ENCODE measurements around the gene GINS2.

Gene GINS2

GRCh38 chr16:85715169-85716021, 26.6 kb upstream of the GINS2 start:
- no peak overlapping the region for H3K27ac ChIP-seq (ENCODE audit: low read length)
- peak overlapping the region; percentile 63; the same call in 1 of the 2 replicates for H3K9ac ChIP-seq (ENCODE audit: low read depth, low read length)
- H3K4me3 ChIP-seq (ENCODE audit: low read length): peak overlapping the region; percentile 55; the same call in 1 of the 2 replicates
- H3K9me3 ChIP-seq (ENCODE audit: insufficient read depth, low read depth, low read length): peaks cover 8% of the 10 kb centered on the region
- peaks cover 22% of the 10 kb centered on the region for H3K27me3 ChIP-seq (ENCODE audit: insufficient read depth, low read length)
- H3K36me3 ChIP-seq (ENCODE audit: insufficient read depth, low read depth, low read length): no peaks in the 10 kb centered on the region
- H3K4me1 ChIP-seq (ENCODE audit: insufficient read depth, low read length): peaks cover 10% of the 10 kb centered on the region; the same call in 1 of the 2 replicates

DNA sequence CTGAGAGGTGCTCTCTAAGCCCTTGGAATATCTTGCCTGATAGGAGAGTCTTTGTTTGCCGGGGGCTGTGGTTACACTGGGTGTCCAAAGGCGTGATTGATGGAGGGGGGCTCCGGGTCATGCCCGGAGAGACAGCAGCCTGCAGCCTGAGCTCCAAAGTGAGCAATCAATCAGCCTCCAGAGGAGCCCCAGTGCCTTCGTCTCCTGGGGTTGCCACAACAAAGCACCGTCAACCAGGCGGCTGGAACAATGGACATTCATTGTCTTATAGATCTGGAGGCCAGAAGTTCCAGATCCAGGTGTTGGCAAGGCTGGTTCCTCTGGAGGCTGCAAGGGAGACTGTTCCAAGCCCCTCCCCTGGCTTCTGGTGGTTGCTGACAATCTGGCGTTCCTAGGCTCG, 24.0 kb upstream of the GINS2 start:
- no peaks in the 10 kb centered on the region for H3K36me3 ChIP-seq (ENCODE audit: insufficient read depth, low read depth, low read length)

GRCh38 chr16:85711982-85712587, 23.3 kb upstream of the GINS2 start:
- Histone ChIP-seq H3K4me1 (ENCODE audit: insufficient read depth, low read length) (peaks cover 10% of the 10 kb centered on the region; the same call in 1 of the 2 replicates), H3K9ac (ENCODE audit: low read depth, low read length) (no peak overlapping the region), H3K27ac (ENCODE audit: low read length) (no peak overlapping the region), H3K4me3 (ENCODE audit: low read length) (no peak overlapping the region), H3K27me3 (ENCODE audit: insufficient read depth, low read length) (peaks cover 21% of the 10 kb centered on the region), H3K9me3 (ENCODE audit: insufficient read depth, low read depth, low read length) (peaks cover 8% of the 10 kb centered on the region), H3K36me3 (ENCODE audit: insufficient read depth, low read depth, low read length) (no peaks in the 10 kb centered on the region)

More for the DNA sequence above, 24.0 kb upstream of the GINS2 start:
- H3K27ac ChIP-seq (ENCODE audit: low read length): no peak overlapping the region
- peaks cover 10% of the 10 kb centered on the region; the same call in 1 of the 2 replicates for H3K4me1 ChIP-seq (ENCODE audit: insufficient read depth, low read length)
- H3K4me3 ChIP-seq (ENCODE audit: low read length): no peak overlapping the region
- peaks cover 22% of the 10 kb centered on the region for H3K27me3 ChIP-seq (ENCODE audit: insufficient read depth, low read length)
- peaks cover 8% of the 10 kb centered on the region for H3K9me3 ChIP-seq (ENCODE audit: insufficient read depth, low read depth, low read length)
- no peak overlapping the region for H3K9ac ChIP-seq (ENCODE audit: low read depth, low read length)

DNA sequence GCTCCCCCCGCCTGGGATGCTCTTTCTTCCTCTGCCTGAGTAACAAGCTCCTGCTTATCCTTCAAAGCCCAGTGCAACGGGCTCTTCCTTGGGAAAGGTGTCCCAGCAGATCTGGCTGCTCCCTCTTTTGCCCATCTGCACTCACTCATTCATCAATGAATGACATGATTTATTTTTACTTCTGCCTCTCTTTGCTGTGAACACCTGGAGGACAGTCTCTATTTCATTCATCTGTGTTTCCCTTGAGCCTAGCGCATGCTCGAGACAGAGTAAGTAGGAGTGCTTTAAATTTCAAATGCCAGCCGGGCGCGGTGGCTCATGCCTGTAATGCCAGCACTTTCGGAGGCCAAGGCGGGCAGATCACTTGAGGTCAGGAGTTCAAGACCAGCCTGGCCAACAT, 22.0 kb upstream of the GINS2 start:
- peaks cover 8% of the 10 kb centered on the region for H3K9me3 ChIP-seq (ENCODE audit: insufficient read depth, low read depth, low read length)
- no peaks in the 10 kb centered on the region for H3K36me3 ChIP-seq (ENCODE audit: insufficient read depth, low read depth, low read length)
- H3K4me3 ChIP-seq (ENCODE audit: low read length): no peak overlapping the region
- H3K27ac ChIP-seq (ENCODE audit: low read length): no peak overlapping the region
- H3K27me3 ChIP-seq (ENCODE audit: insufficient read depth, low read length): peaks cover 8% of the 10 kb centered on the region
- no peak overlapping the region for H3K9ac ChIP-seq (ENCODE audit: low read depth, low read length)
- H3K4me1 ChIP-seq (ENCODE audit: insufficient read depth, low read length): peaks cover 6% of the 10 kb centered on the region; the same call in 1 of the 2 replicates

DNA sequence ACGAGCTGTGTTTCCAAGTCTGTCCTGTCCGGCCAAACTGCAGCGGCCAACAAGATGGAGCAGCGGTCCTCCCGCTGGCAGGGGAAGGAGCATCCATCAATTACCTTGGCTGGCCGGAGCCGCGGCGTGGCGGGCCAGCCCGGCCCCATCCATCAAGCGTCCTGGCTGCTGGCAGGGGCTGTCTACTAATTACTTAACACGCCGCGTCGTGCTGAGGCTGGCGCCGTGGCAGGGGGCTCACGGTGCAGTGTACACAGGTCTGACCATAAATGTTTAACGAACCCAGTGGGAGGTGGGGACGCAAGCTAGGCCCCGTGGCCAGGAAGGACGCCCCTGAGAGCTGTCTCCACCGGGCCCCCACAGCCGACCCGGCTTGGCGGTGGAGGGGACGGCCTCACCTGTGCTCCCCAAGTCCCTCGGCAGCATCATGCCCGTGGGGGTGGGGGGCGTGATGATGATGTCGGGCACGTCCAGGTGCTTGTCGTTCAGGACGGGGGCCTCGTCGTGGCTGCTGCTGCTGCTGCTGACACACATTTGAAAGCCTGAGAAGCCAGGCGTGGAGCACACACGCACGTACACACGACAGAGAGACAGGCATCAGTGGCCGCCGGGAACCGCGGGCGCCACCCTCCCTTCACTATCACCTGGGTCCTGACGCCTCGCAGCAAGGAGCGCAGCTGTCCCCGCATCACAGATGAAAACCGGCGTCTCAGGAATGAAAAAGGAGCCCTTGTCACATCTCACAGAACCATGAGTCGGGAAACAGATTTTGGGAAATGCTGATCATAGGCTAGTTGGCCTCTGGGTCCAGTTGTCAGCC, 21.2 kb upstream of the GINS2 start:
- no peak overlapping the region for H3K27ac ChIP-seq (ENCODE audit: low read length)
- H3K9ac ChIP-seq (ENCODE audit: low read depth, low read length): no peak overlapping the region
- H3K36me3 ChIP-seq (ENCODE audit: insufficient read depth, low read depth, low read length): no peaks in the 10 kb centered on the region
- H3K4me3 ChIP-seq (ENCODE audit: low read length): no peak overlapping the region
- H3K9me3 ChIP-seq (ENCODE audit: insufficient read depth, low read depth, low read length): peaks cover 8% of the 10 kb centered on the region
- H3K4me1 ChIP-seq (ENCODE audit: insufficient read depth, low read length): no peaks in the 10 kb centered on the region
- peaks cover under 1% of the 10 kb centered on the region; the same call in 1 of the 2 replicates for H3K27me3 ChIP-seq (ENCODE audit: insufficient read depth, low read length)

DNA sequence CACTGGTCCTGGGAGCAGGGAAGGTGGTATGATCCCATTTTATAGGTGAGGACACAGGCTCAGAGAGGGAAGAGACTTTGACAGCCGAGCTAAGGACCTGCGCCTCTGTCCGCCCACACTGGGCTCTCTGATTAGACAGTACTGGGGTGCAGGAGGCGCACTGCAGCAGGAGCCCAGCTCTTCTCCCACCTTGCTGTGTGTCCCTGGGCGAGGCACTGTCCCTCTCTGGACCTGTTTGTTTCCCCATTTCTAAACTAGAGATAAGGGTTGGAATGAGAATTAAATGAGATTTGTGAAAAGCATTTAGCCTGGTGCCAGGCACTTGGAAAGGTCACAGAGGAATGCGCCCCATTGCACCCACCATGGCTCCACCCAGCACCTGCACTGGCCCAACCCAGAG, 19.6 kb upstream of the GINS2 start:
- Histone ChIP-seq H3K9me3 (ENCODE audit: insufficient read depth, low read depth, low read length) (peaks cover 8% of the 10 kb centered on the region), H3K4me3 (ENCODE audit: low read length) (no peak overlapping the region), H3K27me3 (ENCODE audit: insufficient read depth, low read length) (no peaks in the 10 kb centered on the region), H3K36me3 (ENCODE audit: insufficient read depth, low read depth, low read length) (no peaks in the 10 kb centered on the region), H3K9ac (ENCODE audit: low read depth, low read length) (no peak overlapping the region), H3K4me1 (ENCODE audit: insufficient read depth, low read length) (no peaks in the 10 kb centered on the region), H3K27ac (ENCODE audit: low read length) (no peak overlapping the region)

- no peak overlapping the region for H3K9ac ChIP-seq (ENCODE audit: low read depth, low read length)
- H3K4me1 ChIP-seq (ENCODE audit: insufficient read depth, low read length): no peaks in the 10 kb centered on the region
- H3K27ac ChIP-seq (ENCODE audit: low read length): no peak overlapping the region
- H3K36me3 ChIP-seq (ENCODE audit: insufficient read depth, low read depth, low read length): no peaks in the 10 kb centered on the region
- no peak overlapping the region for H3K4me3 ChIP-seq (ENCODE audit: low read length)
- H3K27me3 ChIP-seq (ENCODE audit: insufficient read depth, low read length): no peaks in the 10 kb centered on the region
- peaks cover 8% of the 10 kb centered on the region for H3K9me3 ChIP-seq (ENCODE audit: insufficient read depth, low read depth, low read length)
Observed at GRCh38 chr16:85707528-85708095, 18.9 kb upstream of the GINS2 start.

DNA sequence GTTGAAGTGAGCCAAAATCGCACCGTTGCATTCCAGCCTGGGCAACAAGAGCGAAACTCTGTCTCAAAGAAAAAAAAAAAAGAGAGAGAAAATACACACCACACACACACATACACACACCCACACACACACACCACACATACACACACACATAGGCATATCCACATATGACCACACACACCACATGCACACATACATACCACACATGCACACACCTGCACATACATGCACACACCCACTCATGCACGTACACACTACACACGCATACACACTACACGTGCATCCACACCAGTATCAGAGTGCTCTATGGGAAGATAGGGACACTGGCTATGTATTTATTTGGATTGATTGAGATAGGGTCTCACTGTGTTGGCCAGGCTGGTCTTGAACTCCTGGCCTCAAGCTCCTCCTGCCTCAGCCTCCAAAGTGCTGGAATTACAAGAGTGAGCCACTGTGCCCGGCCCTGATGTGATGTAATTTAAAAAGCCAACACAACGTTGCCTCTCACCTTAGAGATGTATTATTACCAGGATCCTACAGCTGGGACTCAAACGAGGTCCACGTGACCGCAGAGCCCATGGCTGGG, 17.8 kb upstream of the GINS2 start:
- no peaks in the 10 kb centered on the region for H3K4me1 ChIP-seq (ENCODE audit: insufficient read depth, low read length)
- no peak overlapping the region for H3K4me3 ChIP-seq (ENCODE audit: low read length)
- no peak overlapping the region for H3K9ac ChIP-seq (ENCODE audit: low read depth, low read length)
- H3K27ac ChIP-seq (ENCODE audit: low read length): no peak overlapping the region
- peaks cover under 1% of the 10 kb centered on the region; the same call in 1 of the 2 replicates for H3K9me3 ChIP-seq (ENCODE audit: insufficient read depth, low read depth, low read length)
- H3K36me3 ChIP-seq (ENCODE audit: insufficient read depth, low read depth, low read length): no peaks in the 10 kb centered on the region
- H3K27me3 ChIP-seq (ENCODE audit: insufficient read depth, low read length): no peaks in the 10 kb centered on the region

DNA sequence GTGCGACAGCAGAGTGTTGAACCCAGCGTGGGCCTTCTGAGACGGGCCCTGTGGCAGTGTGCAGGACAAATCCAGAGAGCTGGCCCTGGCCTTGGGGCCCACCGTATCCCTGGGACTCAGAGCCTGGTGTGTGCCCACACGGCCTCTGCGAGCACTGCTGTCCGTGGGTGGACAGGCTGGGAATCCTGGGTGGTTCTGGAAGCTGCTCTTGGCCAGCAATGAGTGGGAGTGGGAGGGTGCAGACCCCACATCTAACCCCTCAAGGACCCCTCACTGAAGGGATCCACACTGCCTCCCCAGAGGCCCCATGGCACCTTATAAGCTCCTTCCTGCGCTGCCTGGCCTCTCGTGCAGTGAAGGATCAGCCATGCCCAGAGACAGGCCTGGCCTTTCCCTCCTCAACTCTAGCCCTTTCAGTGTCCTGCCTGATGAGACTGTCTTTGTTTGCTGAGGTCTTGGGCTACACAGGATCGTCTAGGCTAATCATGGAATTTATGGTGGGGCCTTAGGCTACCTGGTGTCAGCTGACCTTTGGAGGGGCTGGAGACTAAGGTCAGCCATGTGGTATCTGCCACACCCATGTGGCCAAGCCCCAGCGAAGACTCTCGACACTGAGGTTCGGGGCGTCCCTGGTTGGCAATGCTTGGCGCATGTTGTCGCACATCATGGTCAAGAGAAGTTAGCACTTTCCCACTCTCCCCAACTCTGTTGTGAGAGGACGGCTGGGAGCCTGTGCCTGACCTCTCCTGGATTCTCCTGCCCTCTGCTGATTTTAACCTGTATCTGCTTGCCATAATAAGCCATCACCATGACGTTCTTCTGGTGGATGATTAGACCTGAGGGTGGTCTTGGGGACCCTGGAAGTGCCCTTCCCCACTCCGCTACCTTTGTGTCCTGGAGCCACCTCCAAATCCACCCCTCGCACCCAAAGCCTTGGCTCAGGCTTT, 16.4 kb upstream of the GINS2 start:
- no peak overlapping the region for H3K9ac ChIP-seq (ENCODE audit: low read depth, low read length)
- no peaks in the 10 kb centered on the region for H3K36me3 ChIP-seq (ENCODE audit: insufficient read depth, low read depth, low read length)
- no peaks in the 10 kb centered on the region for H3K27me3 ChIP-seq (ENCODE audit: insufficient read depth, low read length)

GRCh38 chr16:85704011-85704410, 15.3 kb upstream of the GINS2 start:
- Histone ChIP-seq H3K27me3 (ENCODE audit: insufficient read depth, low read length) (no peaks in the 10 kb centered on the region), H3K4me1 (ENCODE audit: insufficient read depth, low read length) (no peaks in the 10 kb centered on the region), H3K9ac (ENCODE audit: low read depth, low read length) (no peak overlapping the region), H3K9me3 (ENCODE audit: insufficient read depth, low read depth, low read length) (no peaks in the 10 kb centered on the region), H3K36me3 (ENCODE audit: insufficient read depth, low read depth, low read length) (no peaks in the 10 kb centered on the region), H3K4me3 (ENCODE audit: low read length) (no peak overlapping the region), H3K27ac (ENCODE audit: low read length) (no peak overlapping the region)

More for the DNA sequence above, 16.4 kb upstream of the GINS2 start:
- Histone ChIP-seq H3K4me3 (ENCODE audit: low read length) (no peak overlapping the region), H3K27ac (ENCODE audit: low read length) (no peak overlapping the region), H3K9me3 (ENCODE audit: insufficient read depth, low read depth, low read length) (no peaks in the 10 kb centered on the region), H3K4me1 (ENCODE audit: insufficient read depth, low read length) (no peaks in the 10 kb centered on the region)
